Ovary (tissue), 9 donors: ENCODE data around the gene MED26. TPM values are rescaled to one million over a fixed set of nuclear protein-coding genes. Genes with fewer than 3 reads are reported as not detected.

ENCODE experiments used
- DNase-seq, 5 donors: peaks; one replicate each; pipeline ENCODE4 v3.0.0-alpha.2; 2019 to 2020
- H3K27ac ChIP-seq, 2 donors: fragments of 200-600 bp; one replicate each; pipeline versions ENCODE4 v1.5.1 to v1.8.0; 2019 to 2022
- H3K27me3 ChIP-seq: fragments of 200-600 bp; one replicate; pipeline ENCODE4 v1.8.0; 2022
- H3K36me3 ChIP-seq: fragments of 200-600 bp; sonication (generic); one replicate; pipeline ENCODE4 v1.5.1; 2019
- H3K4me1 ChIP-seq: one replicate; pipeline ENCODE4 v1.8.1; 2013; ENCODE audit warnings: mild to moderate bottlenecking, moderate library complexity; ENCODE audit not compliant: insufficient read depth
- H3K4me3 ChIP-seq: fragments of 200-600 bp; sonication (generic); one replicate; pipeline ENCODE4 v1.5.1; 2017
- H3K9me3 ChIP-seq, 2 donors: fragments of 200-600 bp in 1 of 2; sonication (generic) in 1 of 2; one replicate each; pipeline versions ENCODE4 v1.5.1 to v1.8.1; 2013 to 2019; ENCODE audit warnings: mild to moderate bottlenecking in 1 of 2, moderate library complexity in 1 of 2
- CTCF ChIP-seq, 3 donors: fragments of 450-650 bp in 2 of 3; fragments of 200-600 bp in 1 of 3; IDR thresholded peaks; one replicate each; pipeline versions ENCODE4 v1.5.1 to v1.8.0; 2016 to 2022; ENCODE audit warnings: antibody characterized with exemption in 3 of 3, mild to moderate bottlenecking in 1 of 3
- EP300 ChIP-seq: sonication (generic); formaldehyde crosslinking; IDR thresholded peaks from one replicate; pipeline ENCODE4 v1.6.1; 2017; ENCODE audit warnings: antibody characterized with exemption
- POLR2A ChIP-seq: fragments of 450-650 bp; IDR thresholded peaks from one replicate; pipeline ENCODE4 v1.6.1; 2017; ENCODE audit warnings: antibody characterized with exemption, mild to moderate bottlenecking, moderate library complexity
- WGBS, 3 donors: extraction: QIAGEN DNeasy Blood & Tissue Kit in 1 of 3; methylation state at CpG; one replicate each; pipeline versions ENCODE4 v1.1.5 to v1.1.7; 2013 to 2017; 5-methylcytosine and 5-hydroxymethylcytosine counted together
- intact Hi-C, 4 donors: fragments of 100-400 bp; cut with DNase I; formaldehyde crosslinking; loops; one replicate each; pipeline versions ENCODE4 v1.11.0 to v1.15.1; 2022 to 2023
- polyA plus RNA-seq, 2 donors: library from polyadenylated mRNA; stranded (reverse); fragments of 200-250 nt in 1 of 2; fragments of 350-450 nt in 1 of 2; fragmentation: Illumina TruSeq in 1 of 2; extraction: RNeasy Lipid Tissue Mini Kit (QIAGEN cat#74804) in 1 of 2; gene quantifications; one replicate each; pipeline ENCODE4 v1.2.3, GENCODE V29; 2013 to 2014
- total RNA-seq, 7 donors: library from RNA; depleted of rRNA in 2 of 7; stranded (reverse); fragments of >200 nt in 2 of 7; fragmentation: NEBNext Ultra II Directional in 3 of 7; extraction: Animal tissue kit (Norgen Biotek cat#: 25700) in 3 of 7; gene quantifications; one replicate each; pipeline versions ENCODE4 v1.1.0 to v1.2.4, GENCODE V29; 2016 to 2023
- donor health status: DM: no; HTN: no; CAD: no; lungs with moderate emphysema.
- donor health status: DM: no; HTN: no; CAD: no.
- donor health status: Bipolar disorder and iron deficiency.
- donor health status: DM: yes; HTN: yes; CAD: no.
- donor health status: DM: no; HTN: no; CAD: no.
- donor health status: DM: yes; HTN: yes; CAD: no.

MED26 gene
- total and polyA plus RNA-seq, 9 donors, result 3.0 to 13.2 (median 10.8) TPM

- no peak for DNase-seq
- no peak overlapping the region for H3K4me3 ChIP-seq
- no peaks in the 10 kb centered on the region for H3K36me3 ChIP-seq
- no peaks in the 10 kb centered on the region for H3K4me1 ChIP-seq
- intact Hi-C loops, result no loop called here
- TF ChIP-seq POLR2A (no peak), EP300 (no peak), CTCF (IDR thresholded peaks at IDR 0.05) (no peak)
- no peak overlapping the region for H3K27ac ChIP-seq
- 84 to 85% (median 84%) methylated on average over 7 of the region's 7 CpGs for WGBS, 3 donors
- H3K9me3 ChIP-seq, result no peaks in the 10 kb centered on the region
- no peaks in the 10 kb centered on the region for H3K27me3 ChIP-seq
Measured at GRCh38 chr19:16564842-16565241, 63.2 kb downstream of the MED26 start.

- intact Hi-C loops, result no loop called here
- no peaks in the 10 kb centered on the region for H3K27me3 ChIP-seq
- WGBS, 3 donors, result 82 to 92% (median 82%) methylated on average over 6 of the region's 6 CpGs
- no peaks in the 10 kb centered on the region for H3K4me1 ChIP-seq
- H3K36me3 ChIP-seq, result no peaks in the 10 kb centered on the region
- no peak overlapping the region for H3K4me3 ChIP-seq
- no peak for DNase-seq
- no peak for TF ChIP-seq POLR2A
- no peak for TF ChIP-seq EP300
- no peak for TF ChIP-seq CTCF (IDR thresholded peaks at IDR 0.05)
- no peak overlapping the region for H3K27ac ChIP-seq
- no peaks in the 10 kb centered on the region for H3K9me3 ChIP-seq
Measured at GRCh38 chr19:16562608-16563025, 65.4 kb downstream of the MED26 start.

DNA sequence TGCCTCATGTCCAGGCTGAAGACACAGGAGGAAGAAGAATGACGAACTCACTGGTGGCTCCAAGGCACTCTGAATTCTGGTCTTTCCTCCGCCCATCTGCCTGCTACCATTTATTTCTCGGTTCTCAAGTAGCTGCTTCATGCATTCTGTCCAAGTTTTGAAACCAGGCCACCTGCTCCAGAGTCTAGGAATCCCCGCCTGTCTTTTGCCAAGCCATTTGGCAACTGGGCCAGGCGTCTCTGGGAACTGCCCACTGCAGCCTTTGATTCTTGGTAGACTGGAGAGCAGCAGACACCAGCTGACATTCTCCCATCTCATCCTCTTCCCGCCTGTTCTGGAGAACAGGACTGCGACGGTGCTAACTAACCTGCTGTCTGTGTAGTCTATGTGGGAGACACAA is 66.6 kb downstream of the MED26 start:
- Histone ChIP-seq H3K36me3 (no peaks in the 10 kb centered on the region), H3K9me3 (no peaks in the 10 kb centered on the region), H3K4me1 (no peaks in the 10 kb centered on the region), H3K27ac (no peak overlapping the region), H3K4me3 (no peak overlapping the region), H3K27me3 (no peaks in the 10 kb centered on the region)
- intact Hi-C loops, result no loop called here
- TF ChIP-seq POLR2A (no peak), EP300 (no peak), CTCF (IDR thresholded peaks at IDR 0.05) (no peak)
- WGBS, 3 donors, result 74 to 78% (median 78%) methylated on average over 8 of the region's 8 CpGs
- no peak for DNase-seq

DNA sequence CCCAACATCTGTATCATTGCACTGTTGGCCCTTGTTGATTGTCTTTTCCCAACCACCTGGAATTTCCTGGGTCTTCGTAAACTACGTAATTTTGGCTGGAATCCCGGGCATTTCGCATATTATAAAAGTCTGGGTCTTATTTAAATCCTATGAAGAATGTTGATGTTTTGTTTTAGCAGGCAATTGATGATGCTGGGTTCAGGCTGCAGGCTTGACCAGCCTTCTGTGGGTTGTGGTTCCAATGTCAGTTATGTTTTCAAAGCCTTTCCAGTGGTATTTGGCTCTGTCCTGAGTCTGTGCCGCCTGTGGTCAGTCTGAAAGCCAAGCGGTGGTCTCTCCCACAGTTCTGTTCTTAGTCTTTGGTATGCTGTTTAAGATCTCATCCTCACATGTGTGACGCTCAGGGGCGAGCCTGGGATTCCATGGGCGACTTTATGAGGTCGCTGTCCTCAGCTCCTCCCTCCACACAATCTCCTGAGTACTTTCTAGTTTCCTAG is 68.2 kb downstream of the MED26 start:
- Histone ChIP-seq H3K4me1 (no peaks in the 10 kb centered on the region), H3K36me3 (no peaks in the 10 kb centered on the region), H3K27me3 (no peaks in the 10 kb centered on the region), H3K4me3 (no peak overlapping the region), H3K27ac (no peak overlapping the region), H3K9me3 (no peaks in the 10 kb centered on the region)
- 34 to 52% (median 43%) methylated on average over 10 of the region's 10 CpGs for WGBS, 3 donors
- intact Hi-C loops, result no loop called here
- no peak for DNase-seq
- TF ChIP-seq EP300, result no peak
- no peak for TF ChIP-seq CTCF (IDR thresholded peaks at IDR 0.05)
- TF ChIP-seq POLR2A, result no peak
